Measurements from ENCODE around the gene MPDZ.

DNA sequence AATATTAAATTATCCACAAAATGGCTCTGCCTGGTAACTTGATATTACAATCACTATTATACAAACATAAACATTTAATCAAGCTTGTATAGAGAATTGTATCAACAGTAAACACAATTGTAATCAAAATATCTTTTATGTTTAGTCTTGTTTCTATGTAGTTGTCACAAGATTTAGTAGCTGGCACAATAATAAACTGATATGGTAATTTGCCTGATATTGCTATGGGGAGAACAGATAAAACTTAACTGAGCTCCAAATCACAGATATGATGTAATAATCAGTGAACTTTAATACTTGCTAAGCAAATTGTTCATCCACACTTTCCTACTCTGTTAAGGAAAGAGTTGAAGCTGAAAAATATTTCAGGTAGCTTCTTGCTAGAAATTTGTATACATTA is 189.8 kb downstream of the MPDZ start:
- TF ChIP-seq CTCF (IDR thresholded peaks at IDR 0.05) = no peak
- no peak for TF ChIP-seq POLR2A (IDR thresholded peaks at IDR 0.05)
- no peak for TF ChIP-seq EP300 (IDR thresholded peaks at IDR 0.05)
